BJ (cell line): Measurements from ENCODE around the gene HOXD10. TPM values are rescaled to one million over a fixed set of nuclear protein-coding genes. Genes with fewer than 3 reads are reported as not detected.

ENCODE experiments used
- CTCF ChIA-PET: fragments of 350-600 bp; formaldehyde crosslinking; extraction: SDS; loops from one replicate; lab custom pipeline; 2021; ENCODE audit warnings: antibody characterized with exemption, inconsistent platforms; lab: Yijun Ruan, JAX
- POLR2A ChIA-PET: fragments of 300-600 bp; sonication (Branson Sonifier 250); formaldehyde crosslinking; extraction: SDS; loops from one replicate; lab custom pipeline; 2021; ENCODE audit warnings: antibody characterized with exemption; lab: Charles Lee
- DNase-seq: peaks from one replicate; pipeline ENCODE4 v3.0.0-alpha.2; 2011; ENCODE audit warnings: low read depth
- H3K27me3 ChIP-seq: 2 replicates; pipeline ENCODE4 v1.6.0; 2011; ENCODE audit warnings: low read length; ENCODE audit not compliant: control insufficient read depth, insufficient read depth
- H3K36me3 ChIP-seq: 2 replicates; pipeline ENCODE4 v1.5.1; 2011; ENCODE audit warnings: low read length; ENCODE audit not compliant: control insufficient read depth, insufficient read depth
- H3K4me3 ChIP-seq: 2 replicates; pipeline ENCODE4 v1.5.1; 2011; ENCODE audit warnings: low read depth, mild to moderate bottlenecking, control low read depth, low read length
- CTCF ChIP-seq: IDR thresholded peaks from 2 replicates; pipeline ENCODE4 v1.5.1; 2011; ENCODE audit warnings: low read depth, mild to moderate bottlenecking, control low read depth, inconsistent platforms, low read length, moderate library complexity; ENCODE audit not compliant: insufficient read depth
- polyA plus RNA-seq: library from polyadenylated mRNA; depleted of rRNA; stranded (reverse); fragments of >200 nt; gene quantifications from 2 replicates; pipeline ENCODE4 v1.2.3, GENCODE V29; 2011

The HOXD10 gene
- polyA plus RNA-seq, 1 experiment, result 11.0 TPM

- H3K36me3 ChIP-seq, result no peaks in the 10 kb centered on the region
- no peak for TF ChIP-seq CTCF
- ChIA-PET POLR2A (no interaction called here), CTCF (interaction anchor here (1.3 to 4.9 kb wide), 3 partner anchors 11 to 395 kb away, joined by 3 to 75 read pairs (median 24); no protein-coding TSS in a partner anchor)
- H3K4me3 ChIP-seq, result no peak overlapping the region
- DNase-seq, result no peak
- peaks cover 62% of the 10 kb centered on the region for H3K27me3 ChIP-seq
These were observed 33.5 kb upstream of the HOXD10 start for GRCh38 chr2:176082824-176083751.

GRCh38 chr2:176083796-176084261, 32.7 kb upstream of the HOXD10 start, which contains the start of gene EVX2:
TSS of gene EVX2 (minus strand) at chr2:176083962. CDS start at chr2:176083776, 186 bp downstream.
- ChIA-PET POLR2A (no interaction called here), CTCF (interaction anchor here (4.2 kb wide), 1 partner anchor 13 kb away, joined by 24 read pairs; no protein-coding TSS in a partner anchor)
- Histone ChIP-seq H3K36me3 (no peaks in the 10 kb centered on the region), H3K27me3 (peaks cover 62% of the 10 kb centered on the region), H3K4me3 (no peak within 1 kb of the TSS)
- TF ChIP-seq CTCF, result no peak
- no peak for DNase-seq

GRCh38 chr2:176084611-176085119, 31.9 kb upstream of the HOXD10 start:
- H3K4me3 ChIP-seq, result no peak overlapping the region
- no peaks in the 10 kb centered on the region for H3K36me3 ChIP-seq
- ChIA-PET CTCF (interaction anchor here (1.1 to 1.9 kb wide), 9 partner anchors 13 to 774 kb away, joined by 3 to 40 read pairs (median 5); no protein-coding TSS in a partner anchor), POLR2A (no interaction called here)
- TF ChIP-seq CTCF, result no peak
- H3K27me3 ChIP-seq, result peaks cover 62% of the 10 kb centered on the region
- DNase-seq, result no peak

- DNase-seq, result no peak
- no peaks in the 10 kb centered on the region for H3K36me3 ChIP-seq
- CTCF ChIA-PET, result interaction anchor here (0.7 to 1.9 kb wide), 18 partner anchors 7 to 834 kb away, joined by 3 to 40 read pairs (median 4); partner anchors contain the start of gene LNPK
- POLR2A ChIA-PET, result no interaction called here
- no peak for TF ChIP-seq CTCF
- H3K27me3 ChIP-seq, result peaks cover 65% of the 10 kb centered on the region
- no peak overlapping the region for H3K4me3 ChIP-seq
These were observed 31.3 kb upstream of the HOXD10 start for GRCh38 chr2:176085120-176085788.
